Calu3 (cell line): Measurements from ENCODE around the gene CDH4. TPM values are rescaled to one million over a fixed set of nuclear protein-coding genes. Genes with fewer than 3 reads are reported as not detected.

Experiments used
- BruUV-seq: library from RNA; stranded (reverse); fragments of 400-500 nt; replicated peaks from 2 replicates; lab custom pipeline; 2021; lab: Mats Ljungman, UMichigan
- CTCF ChIA-PET: fragments of 300-600 bp; sonication (Branson Sonifier 250); formaldehyde crosslinking; loops from one replicate; lab custom pipeline; 2022; ENCODE audit warnings: antibody characterized with exemption; lab: Charles Lee
- DNase-seq: peaks from one replicate; pipeline ENCODE4 v3.0.0; 2022
- H3K27ac Mint-ChIP-seq: one replicate; pipeline ENCODE4 v1.8.0; 2022; ENCODE audit warnings: mixed read lengths; ENCODE audit not compliant: unreplicated experiment
- H3K27me3 Mint-ChIP-seq: one replicate; pipeline ENCODE4 v1.8.0; 2022; ENCODE audit warnings: mixed read lengths; ENCODE audit not compliant: unreplicated experiment
- H3K36me3 Mint-ChIP-seq: one replicate; pipeline ENCODE4 v1.8.0; 2022; ENCODE audit warnings: mild to moderate bottlenecking, moderate library complexity, mixed read lengths; ENCODE audit not compliant: insufficient read depth, unreplicated experiment
- H3K4me1 Mint-ChIP-seq: one replicate; pipeline ENCODE4 v1.8.0; 2022; ENCODE audit warnings: mild to moderate bottlenecking, low read depth, mixed read lengths; ENCODE audit not compliant: unreplicated experiment
- H3K4me3 Mint-ChIP-seq: one replicate; pipeline ENCODE4 v1.8.0; 2022; ENCODE audit warnings: mild to moderate bottlenecking, low read depth, moderate library complexity, mixed read lengths; ENCODE audit not compliant: unreplicated experiment
- H3K9me3 Mint-ChIP-seq: one replicate; pipeline ENCODE4 v1.8.0; 2022; ENCODE audit warnings: low read depth, mixed read lengths; ENCODE audit not compliant: unreplicated experiment
- CTCF ChIP-seq: fragments of 200-600 bp; IDR thresholded peaks from one replicate; pipeline ENCODE4 v1.8.0; 2022; ENCODE audit warnings: antibody characterized with exemption; ENCODE audit not compliant: unreplicated experiment
- intact Hi-C: fragments of 100-400 bp; cut with micrococcal nuclease; formaldehyde crosslinking; loops from one replicate; pipeline ENCODE4 v1.10.0; 2022; ENCODE audit not compliant: unreplicated experiment
- total RNA-seq: library from RNA; stranded (reverse); gene quantifications from 2 replicates; pipeline ENCODE4 v1.2.3, GENCODE V29; 2022

Gene CDH4
- total RNA-seq, 1 experiment from 2014 or later: not detected

GRCh38 chr20:61646453-61646852 lies 394.4 kb downstream of the CDH4 start:
- no peak for TF ChIP-seq CTCF
- intact Hi-C loops: no loop called here
- DNase-seq: no peak
- Mint-ChIP-seq H3K27ac (no peak overlapping the region), H3K9me3 (no peaks in the 10 kb centered on the region), H3K27me3 (peaks cover 75% of the 10 kb centered on the region), H3K4me1 (no peaks in the 10 kb centered on the region), H3K4me3 (no peak overlapping the region), H3K36me3 (no peaks in the 10 kb centered on the region)
- CTCF ChIA-PET: no interaction called here
- no TSS peak for BruUV-seq

GRCh38 chr20:61646986-61647385 lies 394.9 kb downstream of the CDH4 start:
- no peak overlapping the region for H3K4me3 Mint-ChIP-seq
- no peak for TF ChIP-seq CTCF
- no peaks in the 10 kb centered on the region for H3K4me1 Mint-ChIP-seq
- H3K36me3 Mint-ChIP-seq: no peaks in the 10 kb centered on the region
- no peak overlapping the region for H3K27ac Mint-ChIP-seq
- H3K27me3 Mint-ChIP-seq: peaks cover 75% of the 10 kb centered on the region
- BruUV-seq: no TSS peak
- no peaks in the 10 kb centered on the region for H3K9me3 Mint-ChIP-seq
- CTCF ChIA-PET: no interaction called here
- intact Hi-C loops: no loop called here
- no peak for DNase-seq

GRCh38 chr20:61647702-61648101 lies 395.6 kb downstream of the CDH4 start:
- Mint-ChIP-seq H3K4me3 (no peak overlapping the region), H3K4me1 (no peaks in the 10 kb centered on the region), H3K27me3 (peaks cover 73% of the 10 kb centered on the region), H3K36me3 (no peaks in the 10 kb centered on the region), H3K9me3 (no peaks in the 10 kb centered on the region), H3K27ac (no peak overlapping the region)
- CTCF ChIA-PET: no interaction called here
- no TSS peak for BruUV-seq
- no peak for TF ChIP-seq CTCF
- intact Hi-C loops: no loop called here
- DNase-seq: no peak

- CTCF ChIA-PET: interaction anchor here (0.5 kb wide), 1 partner anchor 1859 kb away, joined by 4 read pairs; no protein-coding TSS in a partner anchor
- no peaks in the 10 kb centered on the region for H3K9me3 Mint-ChIP-seq
- no TSS peak for BruUV-seq
- TF ChIP-seq CTCF: no peak
- no peak overlapping the region for H3K4me3 Mint-ChIP-seq
- no peak overlapping the region for H3K27ac Mint-ChIP-seq
- no peaks in the 10 kb centered on the region for H3K36me3 Mint-ChIP-seq
- no peaks in the 10 kb centered on the region for H3K4me1 Mint-ChIP-seq
- DNase-seq: no peak
- H3K27me3 Mint-ChIP-seq: peaks cover 57% of the 10 kb centered on the region
- intact Hi-C loops: no loop called here
Observed at GRCh38 chr20:61649105-61649859, 397.2 kb downstream of the CDH4 start.
